NCI-H1694 treated with DMSO at 0.1 percent for 48 hours (cell line): ENCODE results near the gene GRB7.
"Not testable (repeated sequence)": the region's sequence is repeated elsewhere in the genome, so short reads cannot be mapped to it uniquely, and the experiment has no call there.

Experiments
- DNase-seq: peaks from one replicate; lab custom pipeline; 2025; lab: John Stamatoyannopoulos, UW

The GRB7 gene

GRCh38 chr17:39709998-39710964, 27.5 kb upstream of the GRB7 start:
- DNase-seq, result peak; percentile 37

GRCh38 chr17:39711071-39711470, 26.7 kb upstream of the GRB7 start:
- not testable (repeated sequence) for DNase-seq

DNA sequence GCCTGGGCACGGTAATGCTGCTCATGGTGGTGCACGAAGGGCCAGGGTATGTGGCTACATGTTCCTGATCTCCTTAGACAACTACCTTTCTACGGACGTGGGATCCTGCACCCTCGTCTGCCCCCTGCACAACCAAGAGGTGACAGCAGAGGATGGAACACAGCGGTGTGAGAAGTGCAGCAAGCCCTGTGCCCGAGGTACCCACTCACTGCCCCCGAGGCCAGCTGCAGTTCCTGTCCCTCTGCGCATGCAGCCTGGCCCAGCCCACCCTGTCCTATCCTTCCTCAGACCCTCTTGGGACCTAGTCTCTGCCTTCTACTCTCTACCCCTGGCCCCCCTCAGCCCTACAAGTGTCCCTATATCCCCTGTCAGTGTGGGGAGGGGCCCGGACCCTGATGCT, 25.9 kb upstream of the GRB7 start:
- DNase-seq, result no peak

DNA sequence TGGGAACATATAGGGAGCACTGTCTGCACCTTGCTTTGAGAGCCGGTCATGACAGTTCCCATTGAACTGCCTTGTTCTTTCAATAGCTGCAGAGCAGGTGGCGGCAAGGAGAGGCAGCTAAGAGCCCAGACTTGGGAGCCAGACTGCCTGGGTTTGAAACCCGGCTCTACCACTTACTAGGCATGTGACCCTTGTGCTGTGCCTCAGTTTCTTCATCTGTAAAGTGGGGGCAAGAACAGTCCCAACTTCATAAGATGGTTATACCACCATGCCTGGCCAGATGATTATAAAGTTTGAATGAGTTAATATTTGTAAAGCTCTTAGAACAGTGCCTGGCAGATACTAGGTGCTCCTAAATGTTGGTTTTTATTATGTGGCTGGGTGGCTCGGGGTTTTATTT, 23.5 kb upstream of the GRB7 start:
- no peak for DNase-seq

GRCh38 chr17:39715375-39716072, 22.2 kb upstream of the GRB7 start:
- no peak for DNase-seq

DNA sequence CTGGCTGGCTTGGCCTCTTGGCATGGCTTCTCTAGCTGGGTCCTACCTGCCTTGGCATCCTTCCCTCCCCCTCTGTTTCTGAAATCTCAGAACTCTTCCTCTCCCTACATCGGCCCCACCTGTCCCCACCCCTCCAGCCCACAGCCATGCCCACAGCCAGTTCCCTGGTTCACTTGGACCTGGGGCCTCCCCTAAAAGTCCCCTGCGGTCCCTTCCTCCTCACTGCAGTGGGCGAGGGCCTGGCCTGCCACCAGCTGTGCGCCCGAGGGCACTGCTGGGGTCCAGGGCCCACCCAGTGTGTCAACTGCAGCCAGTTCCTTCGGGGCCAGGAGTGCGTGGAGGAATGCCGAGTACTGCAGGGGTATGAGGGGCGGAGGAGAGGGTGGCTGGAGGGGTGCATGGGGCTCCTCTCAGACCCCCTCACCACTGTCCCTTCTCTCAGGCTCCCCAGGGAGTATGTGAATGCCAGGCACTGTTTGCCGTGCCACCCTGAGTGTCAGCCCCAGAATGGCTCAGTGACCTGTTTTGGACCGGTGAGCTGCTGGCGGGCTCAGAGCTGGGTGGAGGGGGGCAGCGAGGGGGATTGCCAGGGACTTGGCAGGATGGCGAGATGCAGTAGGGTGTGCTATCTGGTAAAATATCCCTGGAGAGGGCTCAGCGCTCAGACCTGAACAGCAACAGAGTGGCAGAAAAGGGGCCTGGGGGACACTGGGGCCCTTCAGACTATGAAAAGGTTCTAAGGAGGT, 21.5 kb upstream of the GRB7 start:
- DNase-seq, result no peak

DNA sequence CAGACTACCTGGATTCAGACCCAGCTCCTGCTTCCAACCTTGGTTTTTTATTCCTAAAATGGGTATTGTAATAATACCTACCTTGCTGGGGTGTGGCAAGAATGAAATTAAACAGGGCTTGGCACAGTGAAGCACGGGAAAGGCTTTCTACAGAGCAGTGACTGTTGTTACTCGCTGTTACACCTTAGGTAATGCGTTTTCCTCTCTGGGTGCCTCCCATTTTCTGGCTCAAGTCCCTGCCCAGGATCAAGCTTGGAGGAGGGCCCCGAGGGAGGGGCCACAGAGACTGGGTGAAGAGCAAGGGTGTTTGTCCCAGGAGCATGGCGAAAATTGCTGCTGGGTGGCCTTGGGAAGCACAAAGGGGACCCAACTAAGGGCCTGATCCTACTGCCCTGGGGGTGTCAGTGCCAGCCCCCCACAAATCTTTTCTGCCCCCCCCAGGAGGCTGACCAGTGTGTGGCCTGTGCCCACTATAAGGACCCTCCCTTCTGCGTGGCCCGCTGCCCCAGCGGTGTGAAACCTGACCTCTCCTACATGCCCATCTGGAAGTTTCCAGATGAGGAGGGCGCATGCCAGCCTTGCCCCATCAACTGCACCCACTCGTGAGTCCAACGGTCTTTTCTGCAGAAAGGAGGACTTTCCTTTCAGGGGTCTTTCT, 20.7 kb upstream of the GRB7 start:
- DNase-seq, result no peak

DNA sequence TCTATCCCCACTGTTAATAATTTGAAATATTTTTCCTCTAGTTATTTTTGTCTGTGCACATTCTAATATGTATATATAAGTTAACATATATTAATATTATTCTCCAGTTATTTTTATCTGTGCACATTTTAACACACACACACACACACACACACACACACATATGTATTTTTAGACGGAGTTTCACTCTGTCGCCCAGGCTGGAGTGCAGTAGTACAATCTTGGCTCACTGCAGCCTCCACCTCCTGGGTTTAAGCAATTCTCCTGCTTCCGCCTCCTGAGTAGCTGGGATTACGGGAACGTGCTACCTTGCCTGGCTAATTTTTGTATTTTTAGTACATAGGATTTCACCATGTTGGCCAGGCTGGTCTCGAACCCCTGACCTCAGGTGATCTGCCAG, 20.1 kb upstream of the GRB7 start:
- no peak for DNase-seq

GRCh38 chr17:39719563-39720355, 18.0 kb upstream of the GRB7 start:
- no peak for DNase-seq

DNA sequence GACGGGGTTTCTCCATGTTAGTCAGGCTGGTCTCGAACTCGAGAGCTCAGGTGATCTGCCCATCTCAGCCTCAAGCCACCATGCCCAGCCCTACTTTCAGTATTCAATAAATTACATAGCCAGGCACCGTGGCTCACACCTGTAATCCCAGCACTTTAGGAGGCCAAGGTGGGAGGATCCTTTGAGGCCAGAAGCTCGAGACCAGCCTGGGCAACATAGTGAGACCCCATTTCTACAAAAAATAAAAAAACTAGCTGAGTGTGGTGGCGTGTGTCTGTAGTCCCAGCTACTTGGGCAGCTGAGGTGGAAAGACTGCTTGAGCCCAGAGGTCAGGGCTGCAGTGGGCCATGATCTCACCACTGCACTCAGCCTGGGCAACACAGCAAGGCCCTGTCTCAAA, 15.6 kb upstream of the GRB7 start:
- no peak for DNase-seq

GRCh38 chr17:39722965-39723848, 14.5 kb upstream of the GRB7 start:
- no peak for DNase-seq

DNA sequence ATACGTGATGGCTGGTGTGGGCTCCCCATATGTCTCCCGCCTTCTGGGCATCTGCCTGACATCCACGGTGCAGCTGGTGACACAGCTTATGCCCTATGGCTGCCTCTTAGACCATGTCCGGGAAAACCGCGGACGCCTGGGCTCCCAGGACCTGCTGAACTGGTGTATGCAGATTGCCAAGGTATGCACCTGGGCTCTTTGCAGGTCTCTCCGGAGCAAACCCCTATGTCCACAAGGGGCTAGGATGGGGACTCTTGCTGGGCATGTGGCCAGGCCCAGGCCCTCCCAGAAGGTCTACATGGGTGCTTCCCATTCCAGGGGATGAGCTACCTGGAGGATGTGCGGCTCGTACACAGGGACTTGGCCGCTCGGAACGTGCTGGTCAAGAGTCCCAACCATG, 13.0 kb upstream of the GRB7 start:
- no peak for DNase-seq

DNA sequence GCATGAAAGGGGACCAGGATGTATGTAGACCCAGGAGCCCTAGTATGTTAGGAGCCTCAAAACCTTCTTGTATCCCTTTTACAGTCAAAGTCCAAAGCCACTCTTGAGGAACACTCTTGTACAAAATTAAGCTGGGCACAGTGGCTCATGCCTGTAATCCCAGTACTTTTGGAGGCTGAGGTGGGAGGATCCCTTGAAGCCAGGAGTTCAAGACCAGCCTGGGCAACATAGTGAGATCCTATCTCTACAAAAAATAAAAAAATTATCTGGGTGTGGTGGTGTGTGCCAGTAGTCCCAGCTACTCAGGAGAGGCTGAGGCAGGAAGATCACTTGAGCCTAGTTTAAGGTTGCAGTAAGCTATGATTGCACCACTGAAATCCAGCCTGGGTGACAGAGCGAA, 11.8 kb upstream of the GRB7 start:
- not testable (repeated sequence) for DNase-seq

DNA sequence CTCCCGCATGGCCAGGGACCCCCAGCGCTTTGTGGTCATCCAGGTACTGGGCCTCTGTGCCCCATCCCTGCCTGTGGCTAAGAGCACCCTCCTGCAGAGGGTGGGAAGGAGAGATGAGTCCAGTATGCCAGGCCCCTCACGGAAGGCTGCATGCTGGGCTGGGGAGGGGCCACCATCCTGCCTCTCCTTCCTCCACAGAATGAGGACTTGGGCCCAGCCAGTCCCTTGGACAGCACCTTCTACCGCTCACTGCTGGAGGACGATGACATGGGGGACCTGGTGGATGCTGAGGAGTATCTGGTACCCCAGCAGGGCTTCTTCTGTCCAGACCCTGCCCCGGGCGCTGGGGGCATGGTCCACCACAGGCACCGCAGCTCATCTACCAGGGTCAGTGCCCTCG, 11.1 kb upstream of the GRB7 start:
- DNase-seq, result no peak

GRCh38 chr17:39727556-39727955, 10.2 kb upstream of the GRB7 start:
- DNase-seq, result no peak

- no peak for DNase-seq
Measured at GRCh38 chr17:39729280-39729851, 8.4 kb upstream of the GRB7 start.

GRCh38 chr17:39730095-39730921, 7.4 kb upstream of the GRB7 start, which contains the start of gene MIEN1:
MIEN1 (minus strand) TSS chr17:39730532; CDS start chr17:39730495, 37 bp downstream.
- peak; percentile 70 for DNase-seq

- no peak for DNase-seq
Measured at GRCh38 chr17:39732586-39732985, 5.2 kb upstream of the GRB7 start.

DNA sequence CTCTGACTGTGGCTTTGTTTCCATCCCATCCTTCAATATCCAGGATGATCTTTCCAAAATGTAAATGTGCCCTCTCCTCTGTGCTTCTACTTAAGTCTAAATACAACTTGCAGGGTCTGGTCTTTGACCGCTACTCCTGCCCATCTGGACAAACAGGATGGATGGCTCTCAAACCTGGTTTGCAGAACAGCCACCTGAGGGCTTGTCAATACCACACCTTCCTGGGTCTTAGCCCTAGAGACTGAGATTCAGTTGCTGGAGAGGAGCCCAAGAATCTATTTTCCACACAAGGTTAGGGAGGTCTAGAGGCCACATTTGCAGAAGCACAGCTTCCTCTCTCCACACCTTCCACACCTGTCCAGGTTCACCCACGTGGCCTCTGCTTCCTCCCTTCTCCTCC, 1.9 kb upstream of the GRB7 start:
- no peak for DNase-seq
